ENCODE measurements around the gene NRP1. TPM values are rescaled to one million over a fixed set of nuclear protein-coding genes. Genes with fewer than 3 reads are reported as not detected.

Gene NRP1
- total and polyA plus RNA-seq, 12 donors: 45.3 to 229 (median 157) TPM

DNA sequence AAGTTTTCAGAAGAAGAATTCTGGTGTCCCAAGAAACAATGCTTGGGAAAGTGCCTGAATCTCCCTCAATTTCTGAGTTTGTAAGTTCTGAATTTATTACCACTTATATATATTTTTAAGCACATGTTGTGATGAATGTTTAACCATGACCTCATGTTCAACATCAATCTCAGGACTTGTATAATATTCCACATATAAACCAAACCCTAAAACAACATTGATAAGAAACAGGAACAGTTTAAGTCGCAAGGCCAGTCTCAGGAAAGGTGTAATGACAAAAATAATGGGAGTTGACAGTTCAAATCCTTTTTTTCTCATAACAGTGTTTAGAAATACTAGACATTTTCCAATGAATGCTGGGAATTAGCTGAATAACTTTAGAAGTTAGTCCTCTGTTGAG, 22.8 kb downstream of the NRP1 start:
- intact Hi-C loops (cut with DNase I): loop anchor here in 1 of 10 donors (10.0 kb wide), 1 partner anchor 117 kb away; no protein-coding TSS in a partner anchor
- Histone ChIP-seq H3K4me3 (no peak overlapping the region), H3K27ac (peak overlapping the region in 5 of 10 donors; percentile 42 to 99 (median 58)), H3K9me3 (peaks cover 0 to 11% (median 0%) of the 10 kb centered on the region in 11 donors), H3K4me1 (peaks cover 29 to 90% (median 77%) of the 10 kb centered on the region in 9 donors), H3K27me3 (no peaks in the 10 kb centered on the region), H3K36me3 (peaks cover 0 to 77% (median 0%) of the 10 kb centered on the region in 9 donors)
- WGBS, 2 donors: 50 to 53% methylated on average over 1 of the region's 1 CpG
- ATAC-seq (no peak), DNase-seq (no peak)
- TF ChIP-seq, protein P1, sequence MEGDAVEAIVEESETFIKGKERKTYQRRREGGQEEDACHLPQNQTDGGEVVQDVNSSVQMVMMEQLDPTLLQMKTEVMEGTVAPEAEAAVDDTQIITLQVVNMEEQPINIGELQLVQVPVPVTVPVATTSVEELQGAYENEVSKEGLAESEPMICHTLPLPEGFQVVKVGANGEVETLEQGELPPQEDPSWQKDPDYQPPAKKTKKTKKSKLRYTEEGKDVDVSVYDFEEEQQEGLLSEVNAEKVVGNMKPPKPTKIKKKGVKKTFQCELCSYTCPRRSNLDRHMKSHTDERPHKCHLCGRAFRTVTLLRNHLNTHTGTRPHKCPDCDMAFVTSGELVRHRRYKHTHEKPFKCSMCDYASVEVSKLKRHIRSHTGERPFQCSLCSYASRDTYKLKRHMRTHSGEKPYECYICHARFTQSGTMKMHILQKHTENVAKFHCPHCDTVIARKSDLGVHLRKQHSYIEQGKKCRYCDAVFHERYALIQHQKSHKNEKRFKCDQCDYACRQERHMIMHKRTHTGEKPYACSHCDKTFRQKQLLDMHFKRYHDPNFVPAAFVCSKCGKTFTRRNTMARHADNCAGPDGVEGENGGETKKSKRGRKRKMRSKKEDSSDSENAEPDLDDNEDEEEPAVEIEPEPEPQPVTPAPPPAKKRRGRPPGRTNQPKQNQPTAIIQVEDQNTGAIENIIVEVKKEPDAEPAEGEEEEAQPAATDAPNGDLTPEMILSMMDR (IDR thresholded peaks at IDR 0.05): no peak

DNA sequence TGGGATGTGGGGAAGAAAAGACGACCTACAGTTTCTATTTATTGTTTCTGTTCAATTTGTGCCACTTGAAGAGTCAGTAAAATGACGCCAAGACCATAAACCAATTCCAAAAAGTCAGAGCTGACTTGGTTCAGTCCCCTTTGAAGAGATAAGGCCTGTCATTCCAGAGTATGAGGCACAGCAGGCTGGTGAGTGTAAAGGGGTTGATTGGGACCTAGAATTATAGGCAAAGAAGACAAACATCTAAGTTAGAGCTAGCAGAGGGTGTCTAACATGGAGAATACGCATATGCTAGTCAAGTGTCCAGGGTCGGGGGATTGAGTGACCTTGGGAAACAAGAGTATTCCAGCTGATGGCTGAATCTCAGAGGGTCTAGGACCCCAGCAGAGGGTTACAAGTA, 23.6 kb downstream of the NRP1 start:
- 35 to 52% methylated on average over 4 of the region's 4 CpGs for WGBS, 2 donors
- H3K4me3 ChIP-seq: no peak overlapping the region
- DNase-seq (no peak), ATAC-seq (peak in 4 of 8 donors; percentile 21 to 67 (median 48))
- TF ChIP-seq, protein P1 (IDR thresholded peaks at IDR 0.05): no peak
- peaks cover 0 to 70% (median 0%) of the 10 kb centered on the region in 9 donors for H3K36me3 ChIP-seq
- peaks cover 23 to 90% (median 73%) of the 10 kb centered on the region in 9 donors for H3K4me1 ChIP-seq
- no peaks in the 10 kb centered on the region for H3K27me3 ChIP-seq
- H3K9me3 ChIP-seq: peaks cover 0 to 11% (median 0%) of the 10 kb centered on the region in 11 donors
- peak overlapping the region in 8 of 10 donors; percentile 21 to 99 (median 52) for H3K27ac ChIP-seq
- intact Hi-C loops (cut with DNase I): loop anchor here in 1 of 10 donors (10.0 kb wide), 1 partner anchor 116 kb away; no protein-coding TSS in a partner anchor

- H3K27me3 ChIP-seq: no peaks in the 10 kb centered on the region
- DNase-seq (no peak), ATAC-seq (peak in 7 of 8 donors; percentile 30 to 65 (median 36))
- no peak overlapping the region for H3K4me3 ChIP-seq
- peaks cover 0 to 70% (median 5%) of the 10 kb centered on the region in 9 donors for H3K36me3 ChIP-seq
- intact Hi-C loops (cut with DNase I): no loop called here
- TF ChIP-seq, protein P1 (IDR thresholded peaks at IDR 0.05): no peak
- WGBS, 2 donors: 60 to 62% methylated on average over 8 of the region's 8 CpGs
- peak overlapping the region in 7 of 10 donors; percentile 2 to 99 (median 26) for H3K27ac ChIP-seq
- peaks cover 17 to 90% (median 73%) of the 10 kb centered on the region in 9 donors for H3K4me1 ChIP-seq
- peaks cover 0 to 11% (median 0%) of the 10 kb centered on the region in 11 donors for H3K9me3 ChIP-seq
Measured at GRCh38 chr10:33309406-33309805, 25.1 kb downstream of the NRP1 start.

DNA sequence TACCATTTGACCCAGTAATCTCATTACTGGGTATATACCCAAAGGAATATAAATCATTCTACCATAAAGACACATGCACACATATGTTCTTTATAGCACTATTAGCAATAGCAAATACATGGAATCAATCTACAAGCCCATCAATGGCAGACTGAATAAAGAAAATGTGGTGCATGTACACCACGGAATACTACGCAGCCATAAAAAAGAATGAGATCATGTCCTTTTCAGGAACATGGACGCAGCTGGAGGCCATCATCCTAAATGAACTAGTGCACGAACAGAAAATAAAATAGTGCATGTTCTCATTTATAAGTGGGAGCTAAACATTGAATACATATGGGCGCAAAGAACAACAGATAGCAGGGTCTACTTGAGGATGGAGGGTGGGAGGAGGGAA, 26.6 kb downstream of the NRP1 start:
- WGBS, 2 donors: 93 to 96% methylated on average over 5 of the region's 5 CpGs
- Histone ChIP-seq H3K4me1 (peaks cover 26 to 90% (median 75%) of the 10 kb centered on the region in 9 donors), H3K27me3 (no peaks in the 10 kb centered on the region), H3K36me3 (peaks cover 0 to 60% (median 5%) of the 10 kb centered on the region in 9 donors), H3K9me3 (peaks cover 0 to 7% (median 0%) of the 10 kb centered on the region in 11 donors), H3K27ac (peak overlapping the region in 2 of 10 donors; percentile 63 to 99), H3K4me3 (no peak overlapping the region)
- no peak for ATAC-seq
- intact Hi-C loops (cut with DNase I): no loop called here
- no peak for DNase-seq
- TF ChIP-seq, protein P1 (IDR thresholded peaks at IDR 0.05): no peak
